GM23248 (cell line): ENCODE measurements around the gene RNF19B.

Experiments
- EZH2 ChIP-seq: fragments of 200-600 bp; sonication (generic); IDR thresholded peaks from 2 replicates; pipeline ENCODE4 v1.6.1; 2018; ENCODE audit warnings: antibody characterized with exemption, mild to moderate bottlenecking; ENCODE audit not compliant: insufficient read depth, poor library complexity, severe bottlenecking
- EZH2phosphoT487 ChIP-seq: fragments of 200-600 bp; sonication (generic); IDR thresholded peaks from 2 replicates; pipeline ENCODE4 v1.6.1; 2018; ENCODE audit warnings: antibody characterized with exemption, moderate library complexity, mild to moderate bottlenecking, low read depth; ENCODE audit not compliant: insufficient read depth

- TF ChIP-seq EZH2phosphoT487 (no peak), EZH2 (no peak)
These were observed 18.2 kb downstream of the RNF19B start for GRCh38 chr1:32946413-32946812.
